Testis (tissue), 3 donors: ENCODE results near the gene NUP37. TPM values are rescaled to one million over a fixed set of nuclear protein-coding genes. Genes with fewer than 3 reads are reported as not detected.

ENCODE experiments used
- DNase-seq: peaks from one replicate; pipeline ENCODE4 v3.0.0-alpha.2; 2019
- H3K27ac ChIP-seq, 2 donors: fragments of 200-600 bp; sonication (generic); one replicate each; pipeline ENCODE4 v1.5.1; 2019
- H3K27me3 ChIP-seq: fragments of 200-600 bp; sonication (generic); one replicate; pipeline ENCODE4 v1.5.1; 2019
- H3K36me3 ChIP-seq: fragments of 200-600 bp; sonication (generic); one replicate; pipeline ENCODE4 v1.5.1; 2017; ENCODE audit warnings: low read depth; ENCODE audit errors: missing control alignments
- H3K4me1 ChIP-seq: fragments of 200-600 bp; sonication (generic); one replicate; pipeline ENCODE4 v1.5.1; 2019
- H3K4me3 ChIP-seq, 2 donors: fragments of 200-600 bp; sonication (generic); one replicate each; pipeline ENCODE4 v1.5.1; 2017 to 2019
- H3K9me3 ChIP-seq: fragments of 200-600 bp; sonication (generic); one replicate; pipeline ENCODE4 v1.5.1; 2017
- CTCF ChIP-seq, 3 experiments: fragments of 450-650 bp in 2 of 3; fragments of 200-600 bp in 1 of 3; sonication (generic) in 1 of 3; IDR thresholded peaks; one replicate each; pipeline ENCODE4 v1.5.1; 2016 to 2019; ENCODE audit warnings: antibody characterized with exemption in 3 of 3, mild to moderate bottlenecking in 2 of 3, moderate library complexity in 1 of 3
- POLR2A ChIP-seq: fragments of 450-650 bp; IDR thresholded peaks from one replicate; pipeline ENCODE4 v1.6.1; 2017; ENCODE audit warnings: antibody characterized with exemption, mild to moderate bottlenecking, moderate library complexity
- WGBS, 2 donors: methylation state at CpG; one replicate each; pipeline ENCODE4 v1.1.5; 2018; 5-methylcytosine and 5-hydroxymethylcytosine counted together
- intact Hi-C: fragments of 100-400 bp; cut with DNase I; formaldehyde crosslinking; loops from one replicate; pipeline ENCODE4 v1.15.1; 2023; ENCODE audit warnings: low total_unique reads
- polyA plus RNA-seq: library from polyadenylated mRNA; stranded (reverse); fragments of 350-450 nt; fragmentation: Illumina TruSeq; extraction: RNeasy Lipid Tissue Mini Kit (QIAGEN cat#74804); gene quantifications from one replicate; pipeline ENCODE4 v1.2.3, GENCODE V29; 2014; ENCODE audit warnings: low read depth, low replicate concordance; ENCODE audit not compliant: insufficient read depth
- total RNA-seq, 2 donors: library from RNA; depleted of rRNA; stranded (reverse); fragments of >200 nt; gene quantifications; one replicate each; pipeline ENCODE4 v1.2.3, GENCODE V29; 2016

Gene NUP37
- total and polyA plus RNA-seq, 3 donors from 2014 or later, result 20.1 to 38.1 (median 25.2) TPM

GRCh38 chr12:102059343-102059742 is 60.6 kb downstream of the NUP37 start:
- Histone ChIP-seq H3K27me3 (no peaks in the 10 kb centered on the region), H3K9me3 (no peaks in the 10 kb centered on the region), H3K4me1 (no peaks in the 10 kb centered on the region), H3K27ac (no peak overlapping the region), H3K36me3 (no peaks in the 10 kb centered on the region), H3K4me3 (no peak overlapping the region)
- intact Hi-C loops, result no loop called here
- no peak for DNase-seq
- TF ChIP-seq CTCF (IDR thresholded peaks at IDR 0.05), result no peak
- TF ChIP-seq POLR2A, result no peak

- 94 to 97% methylated on average over 4 of the region's 4 CpGs for WGBS, 2 donors
- Histone ChIP-seq H3K27ac (no peak overlapping the region), H3K9me3 (no peaks in the 10 kb centered on the region), H3K36me3 (no peaks in the 10 kb centered on the region), H3K4me3 (no peak overlapping the region), H3K27me3 (no peaks in the 10 kb centered on the region), H3K4me1 (no peaks in the 10 kb centered on the region)
- intact Hi-C loops, result no loop called here
- TF ChIP-seq CTCF (IDR thresholded peaks at IDR 0.05) (no peak), POLR2A (no peak)
- no peak for DNase-seq
These were observed 65.6 kb downstream of the NUP37 start for GRCh38 chr12:102054345-102054744.

GRCh38 chr12:102053062-102053349 is 66.9 kb downstream of the NUP37 start:
- no peak overlapping the region for H3K27ac ChIP-seq
- no peaks in the 10 kb centered on the region for H3K27me3 ChIP-seq
- H3K9me3 ChIP-seq, result no peaks in the 10 kb centered on the region
- TF ChIP-seq POLR2A, result no peak
- no peak for TF ChIP-seq CTCF (IDR thresholded peaks at IDR 0.05)
- H3K4me3 ChIP-seq, result no peak overlapping the region
- no peak for DNase-seq
- intact Hi-C loops, result no loop called here
- H3K4me1 ChIP-seq, result no peaks in the 10 kb centered on the region
- no peaks in the 10 kb centered on the region for H3K36me3 ChIP-seq

- Histone ChIP-seq H3K27ac (no peak overlapping the region), H3K27me3 (no peaks in the 10 kb centered on the region), H3K36me3 (no peaks in the 10 kb centered on the region), H3K9me3 (no peaks in the 10 kb centered on the region), H3K4me3 (no peak overlapping the region), H3K4me1 (no peaks in the 10 kb centered on the region)
- WGBS, 2 donors, result 100% methylated on average over 2 to 4 of the region's 4 CpGs
- no peak for DNase-seq
- TF ChIP-seq CTCF (IDR thresholded peaks at IDR 0.05), result no peak
- TF ChIP-seq POLR2A, result no peak
- intact Hi-C loops, result no loop called here
These were observed 67.5 kb downstream of the NUP37 start for GRCh38 chr12:102052192-102053061.

- Histone ChIP-seq H3K36me3 (no peaks in the 10 kb centered on the region), H3K9me3 (no peaks in the 10 kb centered on the region), H3K27me3 (no peaks in the 10 kb centered on the region), H3K4me1 (no peaks in the 10 kb centered on the region), H3K4me3 (no peak overlapping the region), H3K27ac (peak overlapping the region in 1 of 2 donors; percentile 5)
- intact Hi-C loops, result no loop called here
- no peak for TF ChIP-seq POLR2A
- TF ChIP-seq CTCF (IDR thresholded peaks at IDR 0.05), result no peak
- 91 to 93% methylated on average over 1 of the region's 1 CpG for WGBS, 2 donors
- DNase-seq, result no peak
These were observed 68.4 kb downstream of the NUP37 start for GRCh38 chr12:102051431-102051965.
